ENCODE results near the gene PVALEF.

DNA sequence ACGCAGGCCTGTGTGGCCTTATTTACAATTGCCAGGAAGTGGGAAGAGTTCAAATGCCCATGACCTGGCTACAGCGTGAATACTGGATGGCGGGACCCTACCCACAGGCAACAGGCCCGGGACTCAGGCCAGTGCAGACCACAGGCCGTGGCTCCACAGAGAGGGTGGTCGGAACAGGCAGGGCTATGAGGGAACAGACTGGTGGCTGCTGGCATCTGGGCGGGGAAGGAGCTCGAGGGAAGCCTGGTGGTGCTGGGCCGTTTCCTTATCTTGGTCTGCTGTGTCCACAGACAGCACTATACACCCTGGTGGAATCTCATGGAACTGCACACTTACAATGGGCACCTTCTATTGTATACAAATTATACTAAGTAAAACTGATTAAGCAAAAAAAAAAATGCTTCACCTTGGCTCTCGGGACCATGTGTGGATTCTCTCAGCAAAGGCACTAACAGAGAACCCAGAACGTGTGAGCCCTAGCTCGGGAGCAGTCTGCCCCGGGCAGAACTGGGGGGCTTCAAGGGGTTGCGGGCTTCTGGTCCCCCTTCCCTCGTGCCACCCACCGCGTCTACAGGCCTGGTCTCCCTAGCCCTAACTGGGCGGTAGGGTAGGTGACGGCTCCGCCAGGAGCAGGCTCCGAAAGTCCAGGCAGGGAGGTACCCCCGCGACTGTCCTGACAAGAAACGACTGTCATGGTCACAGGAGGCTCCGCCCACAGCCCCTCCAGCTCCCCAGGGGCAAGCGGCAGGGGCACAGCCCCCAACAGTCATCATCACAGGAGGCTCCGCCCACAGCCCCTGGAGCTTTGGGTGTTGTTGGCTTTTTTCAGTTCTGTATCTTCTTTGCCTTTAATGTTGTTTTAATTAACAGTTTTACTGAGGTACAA is 35.6 kb downstream of the PVALEF start:
- TF ChIP-seq POLR2A (IDR thresholded peaks at IDR 0.05) = no peak
- TF ChIP-seq, protein P1, sequence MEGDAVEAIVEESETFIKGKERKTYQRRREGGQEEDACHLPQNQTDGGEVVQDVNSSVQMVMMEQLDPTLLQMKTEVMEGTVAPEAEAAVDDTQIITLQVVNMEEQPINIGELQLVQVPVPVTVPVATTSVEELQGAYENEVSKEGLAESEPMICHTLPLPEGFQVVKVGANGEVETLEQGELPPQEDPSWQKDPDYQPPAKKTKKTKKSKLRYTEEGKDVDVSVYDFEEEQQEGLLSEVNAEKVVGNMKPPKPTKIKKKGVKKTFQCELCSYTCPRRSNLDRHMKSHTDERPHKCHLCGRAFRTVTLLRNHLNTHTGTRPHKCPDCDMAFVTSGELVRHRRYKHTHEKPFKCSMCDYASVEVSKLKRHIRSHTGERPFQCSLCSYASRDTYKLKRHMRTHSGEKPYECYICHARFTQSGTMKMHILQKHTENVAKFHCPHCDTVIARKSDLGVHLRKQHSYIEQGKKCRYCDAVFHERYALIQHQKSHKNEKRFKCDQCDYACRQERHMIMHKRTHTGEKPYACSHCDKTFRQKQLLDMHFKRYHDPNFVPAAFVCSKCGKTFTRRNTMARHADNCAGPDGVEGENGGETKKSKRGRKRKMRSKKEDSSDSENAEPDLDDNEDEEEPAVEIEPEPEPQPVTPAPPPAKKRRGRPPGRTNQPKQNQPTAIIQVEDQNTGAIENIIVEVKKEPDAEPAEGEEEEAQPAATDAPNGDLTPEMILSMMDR (IDR thresholded peaks at IDR 0.05) = no peak
- TF ChIP-seq EP300 (IDR thresholded peaks at IDR 0.05) = no peak
